ENCODE measurements around the gene BBC3.

Gene BBC3

GRCh38 chr19:47209319-47210179, 21.4 kb downstream of the BBC3 start:
- Histone ChIP-seq H3K27me3 (no peaks in the 10 kb centered on the region), H3K4me1 (ENCODE audit: control insufficient read depth in 1 of 2, insufficient read depth in 1 of 2, low read depth in 1 of 2, low read length in 1 of 2) (peaks cover 9 to 10% of the 10 kb centered on the region in 2 experiments), H3K9me3 (no peaks in the 10 kb centered on the region), H3K27ac (no peak overlapping the region), H3K4me3 (ENCODE audit: low read depth in 1 of 2, low read length in 1 of 2) (no peak overlapping the region), H3K36me3 (peaks cover 33% of the 10 kb centered on the region)
- TF ChIP-seq CTCF (IDR thresholded peaks at IDR 0.05) = no peak

GRCh38 chr19:47203254-47203653, 27.7 kb downstream of the BBC3 start:
- peaks cover 55% of the 10 kb centered on the region for H3K36me3 ChIP-seq
- TF ChIP-seq CTCF (IDR thresholded peaks at IDR 0.05) = no peak
- no peak overlapping the region for H3K4me3 ChIP-seq (ENCODE audit: low read depth in 1 of 2, low read length in 1 of 2)
- no peaks in the 10 kb centered on the region for H3K4me1 ChIP-seq (ENCODE audit: control insufficient read depth in 1 of 2, insufficient read depth in 1 of 2, low read depth in 1 of 2, low read length in 1 of 2)
- no peaks in the 10 kb centered on the region for H3K9me3 ChIP-seq
- no peak overlapping the region for H3K27ac ChIP-seq
- H3K27me3 ChIP-seq = no peaks in the 10 kb centered on the region

GRCh38 chr19:47200530-47200929, 30.5 kb downstream of the BBC3 start:
- Histone ChIP-seq H3K4me1 (ENCODE audit: control insufficient read depth in 1 of 2, insufficient read depth in 1 of 2, low read depth in 1 of 2, low read length in 1 of 2) (no peaks in the 10 kb centered on the region), H3K36me3 (peaks cover 51% of the 10 kb centered on the region), H3K4me3 (ENCODE audit: low read depth in 1 of 2, low read length in 1 of 2) (no peak overlapping the region), H3K27ac (no peak overlapping the region), H3K9me3 (no peaks in the 10 kb centered on the region), H3K27me3 (no peaks in the 10 kb centered on the region)
- no peak for TF ChIP-seq CTCF (IDR thresholded peaks at IDR 0.05)

- no peak for TF ChIP-seq CTCF (IDR thresholded peaks at IDR 0.05)
- no peaks in the 10 kb centered on the region for H3K9me3 ChIP-seq
- no peaks in the 10 kb centered on the region for H3K4me1 ChIP-seq (ENCODE audit: control insufficient read depth in 1 of 2, insufficient read depth in 1 of 2, low read depth in 1 of 2, low read length in 1 of 2)
- H3K27me3 ChIP-seq = no peaks in the 10 kb centered on the region
- no peak overlapping the region for H3K4me3 ChIP-seq (ENCODE audit: low read depth in 1 of 2, low read length in 1 of 2)
- H3K27ac ChIP-seq = no peak overlapping the region
- peaks cover 37% of the 10 kb centered on the region for H3K36me3 ChIP-seq
These were observed 33.9 kb downstream of the BBC3 start for GRCh38 chr19:47197141-47197540.

- no peak overlapping the region for H3K27ac ChIP-seq
- no peak overlapping the region for H3K4me3 ChIP-seq (ENCODE audit: low read depth in 1 of 2, low read length in 1 of 2)
- H3K9me3 ChIP-seq = no peaks in the 10 kb centered on the region
- no peaks in the 10 kb centered on the region for H3K27me3 ChIP-seq
- peaks cover 42% of the 10 kb centered on the region for H3K36me3 ChIP-seq
- no peak for TF ChIP-seq CTCF (IDR thresholded peaks at IDR 0.05)
- no peaks in the 10 kb centered on the region for H3K4me1 ChIP-seq (ENCODE audit: control insufficient read depth in 1 of 2, insufficient read depth in 1 of 2, low read depth in 1 of 2, low read length in 1 of 2)
These were observed 35.6 kb downstream of the BBC3 start for GRCh38 chr19:47195434-47195833.
